Measurements from ENCODE around the gene WNT3A.

DNA sequence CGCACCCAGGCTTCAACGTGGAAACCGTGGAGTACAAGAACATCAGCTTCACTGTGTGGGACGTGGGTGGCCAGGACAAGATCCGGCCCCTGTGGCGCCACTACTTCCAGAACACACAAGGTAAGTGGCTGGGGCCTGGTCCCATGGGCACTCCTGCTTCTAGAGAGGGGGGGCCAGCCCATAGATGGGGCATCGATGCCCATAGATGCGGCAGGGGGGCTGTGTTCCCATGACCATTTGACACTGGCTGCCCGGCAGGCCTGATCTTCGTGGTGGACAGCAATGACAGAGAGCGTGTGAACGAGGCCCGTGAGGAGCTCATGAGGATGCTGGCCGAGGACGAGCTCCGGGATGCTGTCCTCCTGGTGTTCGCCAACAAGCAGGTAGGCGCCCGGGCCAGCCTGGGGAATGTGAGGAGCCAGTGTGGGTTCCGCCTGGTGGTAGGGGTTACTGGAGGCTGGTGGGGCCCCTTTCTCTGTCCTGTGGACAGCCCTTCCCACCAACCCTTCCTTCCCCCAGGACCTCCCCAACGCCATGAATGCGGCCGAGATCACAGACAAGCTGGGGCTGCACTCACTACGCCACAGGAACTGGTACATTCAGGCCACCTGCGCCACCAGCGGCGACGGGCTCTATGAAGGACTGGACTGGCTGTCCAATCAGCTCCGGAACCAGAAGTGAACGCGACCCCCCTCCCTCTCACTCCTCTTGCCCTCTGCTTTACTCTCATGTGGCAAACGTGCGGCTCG lies 90.7 kb downstream of the WNT3A start:
- TF ChIP-seq, protein P1, sequence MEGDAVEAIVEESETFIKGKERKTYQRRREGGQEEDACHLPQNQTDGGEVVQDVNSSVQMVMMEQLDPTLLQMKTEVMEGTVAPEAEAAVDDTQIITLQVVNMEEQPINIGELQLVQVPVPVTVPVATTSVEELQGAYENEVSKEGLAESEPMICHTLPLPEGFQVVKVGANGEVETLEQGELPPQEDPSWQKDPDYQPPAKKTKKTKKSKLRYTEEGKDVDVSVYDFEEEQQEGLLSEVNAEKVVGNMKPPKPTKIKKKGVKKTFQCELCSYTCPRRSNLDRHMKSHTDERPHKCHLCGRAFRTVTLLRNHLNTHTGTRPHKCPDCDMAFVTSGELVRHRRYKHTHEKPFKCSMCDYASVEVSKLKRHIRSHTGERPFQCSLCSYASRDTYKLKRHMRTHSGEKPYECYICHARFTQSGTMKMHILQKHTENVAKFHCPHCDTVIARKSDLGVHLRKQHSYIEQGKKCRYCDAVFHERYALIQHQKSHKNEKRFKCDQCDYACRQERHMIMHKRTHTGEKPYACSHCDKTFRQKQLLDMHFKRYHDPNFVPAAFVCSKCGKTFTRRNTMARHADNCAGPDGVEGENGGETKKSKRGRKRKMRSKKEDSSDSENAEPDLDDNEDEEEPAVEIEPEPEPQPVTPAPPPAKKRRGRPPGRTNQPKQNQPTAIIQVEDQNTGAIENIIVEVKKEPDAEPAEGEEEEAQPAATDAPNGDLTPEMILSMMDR (IDR thresholded peaks at IDR 0.05 in 8 of 11, conservative IDR thresholded peaks at IDR 0.05 in 3 of 11): no peak
- TF ChIP-seq POLR2A (IDR thresholded peaks at IDR 0.05): no peak

Measured in spleen (tissue), 7 donors.